Choroid plexus epithelial cell (primary cell): Measurements from ENCODE around the gene VILL.

Source experiments
- DNase-seq: peaks from one replicate; pipeline ENCODE4 v3.0.0-alpha.2; 2010; ENCODE audit warnings: low read depth
- H3K4me3 ChIP-seq: 2 replicates; pipeline ENCODE4 v1.5.1; 2011; ENCODE audit warnings: low read depth, mild to moderate bottlenecking, control low read depth, low read length, moderate library complexity
- CTCF ChIP-seq: conservative IDR thresholded peaks from 2 replicates; pipeline ENCODE4 v1.5.1; 2011; ENCODE audit warnings: low read depth, mild to moderate bottlenecking, control low read depth, inconsistent platforms, low read length, moderate library complexity

Gene VILL

GRCh38 chr3:38007754-38008090, 17.1 kb downstream of the VILL start:
- no peak for DNase-seq
- no peak overlapping the region for H3K4me3 ChIP-seq
- TF ChIP-seq CTCF: no peak

GRCh38 chr3:38008191-38008701, 17.7 kb downstream of the VILL start:
- DNase-seq: no peak
- H3K4me3 ChIP-seq: no peak overlapping the region
- TF ChIP-seq CTCF: no peak

- no peak overlapping the region for H3K4me3 ChIP-seq
- TF ChIP-seq CTCF: no peak
- no peak for DNase-seq
Measured at GRCh38 chr3:38008971-38009580, 18.5 kb downstream of the VILL start.

- no peak overlapping the region for H3K4me3 ChIP-seq
- no peak for DNase-seq
- TF ChIP-seq CTCF: no peak
Measured at GRCh38 chr3:38009807-38010591, 19.4 kb downstream of the VILL start.

- H3K4me3 ChIP-seq: no peak overlapping the region
- TF ChIP-seq CTCF: no peak
- DNase-seq: no peak
Measured at GRCh38 chr3:38011111-38011510, 20.5 kb downstream of the VILL start.

- TF ChIP-seq CTCF: no peak
- no peak for DNase-seq
- no peak overlapping the region for H3K4me3 ChIP-seq
Measured at GRCh38 chr3:38015485-38015884, 24.9 kb downstream of the VILL start.

- no peak for TF ChIP-seq CTCF
- no peak overlapping the region for H3K4me3 ChIP-seq
- DNase-seq: no peak
Measured at GRCh38 chr3:38015984-38016383, 25.4 kb downstream of the VILL start.
